IPS DF 4.7 (cell line): ENCODE measurements around the gene CRADD.
"Not testable (repeated sequence)": the region's sequence is repeated elsewhere in the genome, so short reads cannot be mapped to it uniquely, and the experiment has no call there.

Experiments used
- DNase-seq: peaks from one replicate; pipeline ENCODE4 v3.0.0-alpha.2; 2013; ENCODE audit warnings: low spot score; ENCODE audit errors: extremely low read depth

Gene CRADD

DNA sequence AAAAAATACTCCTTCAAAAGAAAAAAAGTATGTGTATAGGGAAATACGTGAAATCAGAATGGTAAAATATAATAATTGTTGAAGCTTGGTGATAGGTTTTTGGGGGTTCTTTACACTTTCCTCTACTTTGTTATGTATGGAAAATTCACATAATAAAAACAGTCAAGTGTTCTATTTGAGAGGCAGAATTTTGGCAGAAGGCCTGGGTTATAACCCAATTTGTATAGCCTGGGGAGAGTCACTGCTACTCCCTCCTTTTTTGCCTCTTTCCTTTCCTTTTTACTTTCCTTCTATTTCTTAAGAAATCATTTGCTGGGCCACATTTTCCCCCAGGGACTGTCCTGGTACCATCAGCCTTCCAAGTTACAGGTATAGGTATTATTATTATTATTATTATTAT lies 105.7 kb downstream of the CRADD start:
- no peak for DNase-seq

DNA sequence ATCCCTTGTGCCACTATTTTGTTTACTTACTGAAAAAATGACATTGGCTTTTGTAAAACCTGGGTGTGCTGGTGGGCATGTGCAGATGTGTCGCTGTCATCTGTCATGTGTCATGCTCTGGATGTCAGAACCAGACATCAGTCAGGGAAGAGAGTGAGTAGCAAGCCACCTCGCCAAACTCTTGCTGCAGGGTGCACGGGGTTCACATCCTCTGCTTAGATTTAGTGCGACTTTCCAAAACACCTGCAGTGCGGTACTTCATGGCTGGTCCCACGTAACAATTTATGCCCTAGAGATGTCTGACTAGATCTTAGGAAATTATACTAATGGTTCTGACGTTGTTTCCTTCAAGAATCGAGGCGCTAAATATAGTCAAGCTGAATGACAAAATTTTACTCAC lies 106.7 kb downstream of the CRADD start:
- no peak for DNase-seq

GRCh38 chr12:93784339-93785086 lies 107.3 kb downstream of the CRADD start:
- no peak for DNase-seq

- peak; percentile 60 for DNase-seq
Measured at GRCh38 chr12:93785249-93786010, 108.3 kb downstream of the CRADD start.

DNA sequence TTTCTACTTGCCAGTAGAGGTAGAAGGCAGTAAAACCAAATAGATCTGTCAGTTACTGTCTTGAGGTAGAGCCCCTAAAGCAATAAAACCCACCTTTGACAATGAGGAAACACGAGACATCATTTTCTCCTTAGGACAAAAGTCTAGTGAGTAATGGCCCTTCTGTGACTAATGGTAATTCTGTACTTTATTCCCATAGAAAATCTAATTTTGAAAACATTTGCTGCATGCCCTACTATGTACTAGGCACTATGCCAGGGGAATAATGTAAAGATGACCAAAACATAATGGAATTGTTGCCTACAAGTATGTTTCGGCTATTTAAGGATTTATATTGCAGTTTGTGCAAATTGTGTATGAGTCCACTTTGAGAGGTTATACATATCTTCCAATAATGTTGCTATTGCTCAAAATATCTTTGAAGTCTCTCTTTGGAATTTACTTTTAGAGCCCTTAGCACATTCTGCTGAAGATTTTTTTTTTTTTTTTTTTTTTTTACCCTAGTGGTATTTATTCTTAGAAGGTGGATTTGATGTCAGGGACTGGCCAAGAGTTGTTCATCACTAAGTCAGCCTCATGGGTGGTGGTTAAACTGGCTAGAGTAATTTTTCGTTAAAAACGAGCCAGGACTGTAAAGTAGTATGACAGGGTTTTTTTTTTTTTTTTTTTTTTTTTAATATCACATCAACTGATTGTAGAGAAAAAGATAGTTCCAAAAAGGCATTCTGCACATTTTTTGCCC lies 109.7 kb downstream of the CRADD start:
- DNase-seq, result no peak

DNA sequence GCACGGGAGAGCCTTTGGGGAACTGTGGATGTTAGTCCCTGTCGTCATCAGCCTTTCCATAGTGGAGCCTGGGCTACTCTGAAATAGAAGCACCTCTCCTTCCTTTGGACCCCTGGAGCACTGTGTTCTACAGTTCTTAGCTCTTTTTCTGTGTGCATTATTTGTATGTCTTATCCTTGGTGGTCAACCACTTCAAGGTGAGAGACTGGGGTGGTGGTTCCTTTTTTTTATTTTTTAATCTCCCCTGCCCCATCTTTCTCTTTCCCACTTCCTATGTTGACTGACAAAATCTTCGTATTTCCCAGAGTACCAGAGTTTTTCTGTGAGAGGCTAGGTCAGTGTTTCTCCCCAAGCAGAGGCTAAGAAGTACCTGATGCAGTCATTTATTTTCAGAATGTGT lies 111.7 kb downstream of the CRADD start:
- DNase-seq, result no peak

GRCh38 chr12:93789767-93790166 lies 112.6 kb downstream of the CRADD start:
- DNase-seq, result no peak

DNA sequence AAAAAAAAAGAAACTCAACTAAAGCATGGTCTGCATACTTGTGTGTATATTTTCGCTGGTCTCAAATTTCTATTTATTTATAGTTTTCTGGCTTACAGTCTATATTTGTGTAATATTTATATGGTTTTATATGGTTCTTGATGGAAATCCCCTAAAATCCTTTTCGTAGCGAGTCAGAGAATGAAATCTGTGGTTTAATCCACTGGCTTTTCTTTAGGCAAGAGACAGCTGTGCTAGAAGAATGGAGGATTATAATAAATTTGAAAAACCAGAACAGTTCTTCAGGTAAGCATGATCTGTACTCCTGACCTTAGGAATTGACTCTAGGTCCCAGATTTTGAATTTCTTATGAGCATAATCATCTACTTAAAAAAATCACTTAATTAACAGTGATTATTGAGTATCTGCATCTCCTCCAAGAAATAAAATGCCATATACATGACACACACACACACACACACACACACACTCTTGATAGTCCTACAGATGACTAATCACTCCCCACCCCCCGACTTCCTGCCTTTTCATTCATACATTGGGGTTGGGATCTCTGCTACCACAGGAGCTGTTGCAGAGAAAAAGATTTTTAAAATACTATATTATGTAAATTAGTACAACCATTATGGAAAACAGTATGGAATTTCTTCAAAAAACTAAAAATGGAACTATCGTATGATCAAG lies 113.4 kb downstream of the CRADD start:
- DNase-seq, result no peak

DNA sequence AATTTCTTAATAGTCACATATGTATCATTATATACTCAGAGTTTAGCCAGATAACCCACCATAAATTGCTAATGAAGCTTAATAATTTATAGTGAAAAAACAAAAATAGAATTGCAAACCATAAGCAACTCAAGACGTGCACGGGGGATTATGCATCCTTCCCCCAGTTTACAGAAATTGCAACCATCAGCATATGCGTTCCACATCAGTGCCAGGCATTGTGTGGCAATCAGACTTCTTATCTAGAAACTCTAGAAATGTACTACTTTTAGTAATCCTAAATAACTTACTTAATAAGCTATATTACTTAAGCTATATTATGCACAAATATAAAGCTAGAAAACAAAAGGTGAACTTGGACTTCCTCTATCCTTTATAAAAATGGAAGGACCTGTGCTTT lies 115.8 kb downstream of the CRADD start:
- no peak for DNase-seq

DNA sequence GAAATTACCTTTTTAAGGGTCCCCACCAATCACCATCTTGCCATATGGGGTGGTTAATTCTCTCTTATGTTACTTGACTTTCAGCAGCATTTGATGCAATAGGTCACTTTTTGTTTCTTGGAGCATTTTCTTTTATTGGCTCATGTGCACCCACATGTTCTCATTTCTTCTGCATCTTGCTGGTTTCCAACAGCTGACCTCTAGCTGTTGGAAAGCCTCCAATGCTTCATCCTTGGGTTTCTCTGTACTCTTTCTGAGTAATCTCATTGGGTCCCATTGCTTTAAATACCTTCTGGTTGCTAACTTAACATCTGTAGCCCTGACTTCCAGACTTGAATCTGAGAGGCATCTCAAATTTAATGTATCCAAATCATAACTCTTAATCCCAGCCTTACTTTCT lies 116.8 kb downstream of the CRADD start:
- no peak for DNase-seq

DNA sequence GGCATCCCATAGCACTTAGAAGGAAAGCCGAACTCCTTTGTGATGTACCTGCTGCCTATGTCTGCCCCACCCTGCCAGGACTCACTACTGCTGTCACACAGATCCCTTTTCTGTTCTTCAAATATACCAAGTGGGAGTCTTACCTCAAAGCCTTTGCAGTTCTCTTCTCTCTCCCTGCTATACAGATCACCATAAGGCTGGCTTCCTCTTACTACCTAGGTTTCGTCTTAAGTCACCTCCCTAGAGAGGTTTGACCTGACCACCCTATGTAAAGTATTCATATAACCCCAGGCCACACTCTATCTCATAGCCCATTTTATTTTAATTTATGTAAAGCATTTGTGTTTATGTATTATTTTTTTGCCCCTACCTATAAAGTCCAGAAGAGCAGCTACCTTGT lies 117.6 kb downstream of the CRADD start:
- no peak for DNase-seq

DNA sequence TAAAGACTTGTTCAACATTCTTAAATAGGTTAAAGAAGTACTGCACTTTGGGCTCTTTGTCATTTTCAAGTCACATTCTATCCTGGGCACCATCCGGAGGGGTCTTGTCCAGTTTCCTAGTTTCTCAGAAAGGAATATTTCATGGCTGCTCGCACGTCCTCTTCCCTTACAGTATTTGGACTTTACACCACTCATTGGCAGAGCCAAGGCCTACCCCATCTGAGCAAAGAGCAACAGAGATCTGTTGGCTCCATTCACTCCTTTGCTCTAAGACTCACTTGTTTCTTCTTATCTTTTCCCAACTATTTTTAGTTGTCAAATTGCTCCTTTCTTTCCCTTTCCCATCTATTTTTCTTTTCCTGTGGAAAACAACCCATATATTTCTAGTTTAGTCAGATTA lies 118.2 kb downstream of the CRADD start:
- no peak for DNase-seq

DNA sequence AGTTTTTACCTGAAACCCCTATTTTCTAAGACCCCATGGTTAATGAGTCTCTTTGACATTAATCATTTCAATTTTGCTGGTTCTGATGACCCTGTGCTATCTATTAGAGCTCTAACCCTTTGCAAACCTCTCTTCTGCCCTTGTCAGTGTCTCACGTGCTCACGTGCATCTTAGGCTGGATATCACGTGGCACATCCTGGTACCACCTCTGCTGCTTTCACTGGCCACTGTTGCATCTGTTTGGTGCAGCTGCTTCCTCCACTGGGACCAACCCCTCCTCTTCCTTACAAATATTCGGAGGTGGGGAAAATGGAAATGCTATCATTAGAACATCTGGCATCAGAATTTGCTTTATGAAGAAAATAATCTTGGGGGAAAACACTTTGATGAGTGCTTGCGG lies 119.6 kb downstream of the CRADD start:
- DNase-seq, result no peak

- DNase-seq, result no peak
Measured at GRCh38 chr12:93798279-93799151, 121.3 kb downstream of the CRADD start.

GRCh38 chr12:93801666-93802065 lies 124.5 kb downstream of the CRADD start:
- DNase-seq, result not testable (repeated sequence)

- no peak for DNase-seq
Measured at GRCh38 chr12:93802293-93802692, 125.1 kb downstream of the CRADD start.

DNA sequence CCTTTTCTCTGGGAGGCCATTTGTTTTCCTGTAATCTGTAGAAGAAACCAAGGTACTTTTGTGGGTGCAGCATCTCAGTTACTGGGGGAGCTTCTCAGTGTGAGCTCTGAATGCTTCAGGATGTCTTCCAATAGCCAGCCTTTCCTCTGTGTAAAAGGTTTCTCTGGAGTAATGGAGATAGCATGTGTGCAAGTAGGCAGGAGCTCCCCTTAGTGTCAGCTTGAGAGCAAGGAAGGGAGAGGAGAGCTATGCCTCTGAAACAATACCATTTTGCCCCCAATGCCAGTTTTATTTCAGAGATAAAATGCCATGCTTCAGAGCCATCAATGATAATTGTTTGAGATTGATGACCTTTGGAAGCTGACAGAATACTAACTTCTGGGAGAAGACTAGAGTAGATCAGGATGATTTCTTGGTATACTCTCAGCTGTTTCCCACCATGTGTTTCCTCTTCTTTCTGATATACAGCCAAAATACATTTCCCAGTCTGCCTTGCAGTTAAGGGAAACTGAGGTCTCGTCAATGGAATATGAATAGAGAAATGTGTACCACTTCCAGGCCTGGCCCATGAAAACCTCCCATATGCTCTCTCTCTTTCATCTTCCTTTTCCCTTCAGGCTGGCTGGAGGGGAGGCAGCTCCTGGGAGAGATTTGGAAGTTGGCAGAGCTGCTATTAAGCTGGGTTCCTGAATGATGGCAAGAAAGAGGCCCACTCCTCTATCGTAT lies 125.7 kb downstream of the CRADD start:
- DNase-seq, result no peak

- DNase-seq, result no peak
Measured at GRCh38 chr12:93803424-93803807, 126.2 kb downstream of the CRADD start.

DNA sequence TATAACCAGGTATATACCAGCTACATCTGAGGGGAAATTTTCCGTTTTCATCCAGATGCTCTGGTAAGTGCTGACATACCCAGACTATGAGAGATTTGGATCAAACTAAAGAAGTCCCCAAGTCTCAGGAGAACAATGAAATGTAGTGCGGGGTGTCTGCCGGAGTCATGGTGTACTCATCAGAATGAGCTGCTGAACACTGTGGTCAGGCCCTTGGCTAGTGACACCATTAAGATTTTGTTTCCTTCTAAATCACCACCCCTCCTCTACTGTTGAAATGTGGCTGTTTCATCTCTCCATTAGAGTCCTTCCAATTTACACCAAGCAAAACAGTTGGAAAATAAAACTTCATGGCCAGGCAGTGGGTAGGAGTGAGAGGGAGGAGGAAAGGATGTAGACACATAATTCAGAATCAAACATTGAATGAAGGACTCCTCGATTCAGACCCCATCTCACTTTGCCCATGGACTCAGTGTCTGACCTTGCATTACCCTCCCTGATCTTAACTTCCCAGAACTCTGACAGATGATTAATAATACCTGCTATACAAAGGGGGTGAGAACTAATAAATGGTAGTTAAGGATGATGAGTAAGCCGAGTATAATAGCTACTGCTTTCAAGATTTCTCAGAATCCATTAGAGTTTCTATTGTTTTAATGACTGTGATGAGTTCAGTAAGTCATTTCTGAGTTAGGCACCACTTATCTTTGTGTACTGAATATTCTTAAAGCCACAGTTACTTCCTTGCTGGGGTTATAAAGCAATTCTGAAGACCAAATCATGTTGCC lies 127.4 kb downstream of the CRADD start:
- no peak for DNase-seq
